Esophagus squamous epithelium (tissue), 5 donors: ENCODE measurements around the gene SNX20. TPM values are rescaled to one million over a fixed set of nuclear protein-coding genes. Genes with fewer than 3 reads are reported as not detected.

Experiments used
- DNase-seq: peaks from one replicate; lab custom pipeline; 2025; lab: John Stamatoyannopoulos, UW
- H3K27ac ChIP-seq, 4 donors: fragments of 200-600 bp; sonication (generic); one replicate each; pipeline ENCODE4 v1.5.1; 2016 to 2019; ENCODE audit warnings: mild to moderate bottlenecking in 1 of 4
- H3K27me3 ChIP-seq, 4 donors: fragments of 200-600 bp; sonication (generic); 1 replicate in 3 of 4; 2 replicates in 1 of 4; pipeline versions ENCODE4 v1.5.1 to v1.6.0; 2017 to 2021; ENCODE audit warnings: antibody characterized with exemption in 1 of 4
- H3K36me3 ChIP-seq, 3 donors: fragments of 200-600 bp; sonication (generic); one replicate each; pipeline ENCODE4 v1.5.1; 2016 to 2019
- H3K4me1 ChIP-seq, 3 donors: fragments of 200-600 bp; sonication (generic); one replicate each; pipeline ENCODE4 v1.5.1; 2017 to 2019
- H3K4me3 ChIP-seq, 4 donors: fragments of 200-600 bp; sonication (generic); 1 replicate in 3 of 4; 2 replicates in 1 of 4; pipeline ENCODE4 v1.5.1; 2016 to 2019; ENCODE audit warnings: mild to moderate bottlenecking in 2 of 4, moderate library complexity in 1 of 4
- H3K9me3 ChIP-seq, 3 donors: fragments of 200-600 bp; sonication (generic); one replicate each; pipeline ENCODE4 v1.5.1; 2016 to 2019
- CTCF ChIP-seq, 6 experiments: fragments of 450-650 bp in 4 of 6; fragments of 200-600 bp in 2 of 6; sonication (generic) in 2 of 6; IDR thresholded peaks; one replicate each; pipeline ENCODE4 v1.5.1; 2016 to 2019; ENCODE audit warnings: antibody characterized with exemption in 6 of 6, mild to moderate bottlenecking in 4 of 6, moderate library complexity in 4 of 6
- POLR2A ChIP-seq, 4 donors: fragments of 450-650 bp; IDR thresholded peaks; one replicate each; pipeline ENCODE4 v1.6.1; 2017; ENCODE audit warnings: antibody characterized with exemption in 4 of 4, mild to moderate bottlenecking in 4 of 4, moderate library complexity in 3 of 4
- WGBS, 2 donors: methylation state at CpG; one replicate each; pipeline ENCODE4 v1.1.5; 2018; 5-methylcytosine and 5-hydroxymethylcytosine counted together
- intact Hi-C: fragments of 100-400 bp; cut with DNase I; formaldehyde crosslinking; loops from one replicate; pipeline ENCODE4 v1.15.0; 2022
- total RNA-seq, 4 donors: library from RNA; depleted of rRNA; stranded (reverse); fragments of >200 nt; gene quantifications; one replicate each; pipeline ENCODE4 v1.1.0, GENCODE V29; 2016
- donor health status: DM: yes; HTN: yes; CAD: no.

The SNX20 gene
- total RNA-seq, 4 donors from 2014 or later: 0.38 to 2.9 (median 1.7) TPM

- no peaks in the 10 kb centered on the region for H3K27me3 ChIP-seq
- DNase-seq: no peak
- 97% methylated on average over 20 of the region's 21 CpGs; no CpG with 5 or more reads in 1 of the 2 donors for WGBS, 2 donors
- H3K9me3 ChIP-seq: no peaks in the 10 kb centered on the region
- peaks cover 0 to 63% (median 18%) of the 10 kb centered on the region in 3 donors for H3K4me1 ChIP-seq
- no peak overlapping the region for H3K4me3 ChIP-seq
- no peak overlapping the region for H3K27ac ChIP-seq
- no peak for TF ChIP-seq POLR2A (IDR thresholded peaks at IDR 0.05)
- intact Hi-C loops: no loop called here
- H3K36me3 ChIP-seq: peaks cover 0 to 29% (median 0%) of the 10 kb centered on the region in 3 donors
Observed at GRCh38 chr16:50711040-50711439, 29.9 kb upstream of the SNX20 start.

GRCh38 chr16:50709980-50710379 lies 28.9 kb upstream of the SNX20 start:
- H3K27ac ChIP-seq: no peak overlapping the region
- no peak for DNase-seq
- 87 to 95% methylated on average over 5 of the region's 5 CpGs for WGBS, 2 donors

GRCh38 chr16:50709061-50709684 lies 28.1 kb upstream of the SNX20 start:
- H3K9me3 ChIP-seq: peaks cover 0 to 7% (median 5%) of the 10 kb centered on the region in 3 donors
- peak overlapping the region; percentile 38 to 84 (median 70) for H3K27ac ChIP-seq
- H3K36me3 ChIP-seq: peaks cover 0 to 29% (median 0%) of the 10 kb centered on the region in 3 donors
- intact Hi-C loops: no loop called here
- no peak overlapping the region for H3K4me3 ChIP-seq
- DNase-seq: no peak
- no peaks in the 10 kb centered on the region for H3K27me3 ChIP-seq
- 64 to 88% methylated on average over 8 of the region's 8 CpGs for WGBS, 2 donors
- TF ChIP-seq POLR2A (IDR thresholded peaks at IDR 0.05) (no peak), CTCF (IDR thresholded peaks at IDR 0.05) (no peak)
- peaks cover 0 to 64% (median 20%) of the 10 kb centered on the region in 3 donors for H3K4me1 ChIP-seq

More at GRCh38 chr16:50709980-50710379, 28.9 kb upstream of the SNX20 start:
- peaks cover 0 to 29% (median 0%) of the 10 kb centered on the region in 3 donors for H3K36me3 ChIP-seq
- H3K9me3 ChIP-seq: no peaks in the 10 kb centered on the region
- no peaks in the 10 kb centered on the region for H3K27me3 ChIP-seq
- TF ChIP-seq CTCF (IDR thresholded peaks at IDR 0.05) (no peak), POLR2A (IDR thresholded peaks at IDR 0.05) (no peak)
- intact Hi-C loops: no loop called here
- no peak overlapping the region for H3K4me3 ChIP-seq
- peaks cover 0 to 64% (median 20%) of the 10 kb centered on the region in 3 donors for H3K4me1 ChIP-seq

- no peak for DNase-seq
- TF ChIP-seq CTCF (IDR thresholded peaks at IDR 0.05) (no peak), POLR2A (IDR thresholded peaks at IDR 0.05) (no peak)
Observed at GRCh38 chr16:50708373-50709060, 27.4 kb upstream of the SNX20 start.

GRCh38 chr16:50706250-50706649 lies 25.1 kb upstream of the SNX20 start:
- no peak for DNase-seq
- intact Hi-C loops: no loop called here
- Histone ChIP-seq H3K27ac (peak overlapping the region; percentile 67 to 84 (median 77)), H3K36me3 (peaks cover 0 to 15% (median 0%) of the 10 kb centered on the region in 3 donors), H3K27me3 (no peaks in the 10 kb centered on the region), H3K4me3 (no peak overlapping the region), H3K9me3 (peaks cover 0 to 13% (median 11%) of the 10 kb centered on the region in 3 donors), H3K4me1 (peaks cover 0 to 61% (median 16%) of the 10 kb centered on the region in 3 donors)
- TF ChIP-seq CTCF (IDR thresholded peaks at IDR 0.05) (no peak), POLR2A (IDR thresholded peaks at IDR 0.05) (no peak)
- WGBS, 2 donors: 15 to 35% methylated on average over 3 of the region's 3 CpGs

More at GRCh38 chr16:50708373-50709060, 27.4 kb upstream of the SNX20 start:
- Histone ChIP-seq H3K27ac (peak overlapping the region; percentile 63 to 84 (median 70)), H3K27me3 (no peaks in the 10 kb centered on the region), H3K4me3 (no peak overlapping the region), H3K9me3 (peaks cover 0 to 13% (median 11%) of the 10 kb centered on the region in 3 donors), H3K36me3 (peaks cover 0 to 28% (median 0%) of the 10 kb centered on the region in 3 donors), H3K4me1 (peaks cover 0 to 64% (median 20%) of the 10 kb centered on the region in 3 donors)
- intact Hi-C loops: no loop called here
- 69 to 81% methylated on average over 10 of the region's 10 CpGs for WGBS, 2 donors
